Activated CD4-positive, alpha-beta T cell treated with anti-CD3 and anti-CD28 coated beads, Interleukin-2, amount 10 ng/mL, durations not matched to agents 7 days and 5 days (primary cell): ENCODE measurements around the gene XCL1. TPM values are rescaled to one million over a fixed set of nuclear protein-coding genes. Genes with fewer than 3 reads are reported as not detected.
"Not testable (repeated sequence)": the region's sequence is repeated elsewhere in the genome, so short reads cannot be mapped to it uniquely, and the experiment has no call there.

Experiments used
- CTCF ChIA-PET: fragments of 350-600 bp; sonication (Branson Sonifier 250); formaldehyde crosslinking; loops from one replicate; lab custom pipeline; 2021; ENCODE audit warnings: antibody characterized with exemption; lab: Charles Lee
- POLR2A ChIA-PET: fragments of 350-600 bp; sonication (Branson Sonifier 250); formaldehyde crosslinking; loops from one replicate; lab custom pipeline; 2021; ENCODE audit warnings: antibody characterized with exemption; lab: Charles Lee
- DNase-seq: peaks from one replicate; pipeline ENCODE4 v3.0.0-alpha.2; 2020
- H3K27ac Mint-ChIP-seq: one replicate; pipeline ENCODE4 v1.8.0; 2021; ENCODE audit warnings: mild to moderate bottlenecking, moderate library complexity, mixed read lengths
- H3K27me3 Mint-ChIP-seq: one replicate; pipeline ENCODE4 v1.8.0; 2021; ENCODE audit warnings: mixed read lengths
- H3K36me3 Mint-ChIP-seq: one replicate; pipeline ENCODE4 v1.8.0; 2021; ENCODE audit warnings: low read depth, mixed read lengths
- H3K4me1 Mint-ChIP-seq: one replicate; pipeline ENCODE4 v1.8.0; 2021; ENCODE audit warnings: mixed read lengths
- H3K4me3 Mint-ChIP-seq: one replicate; pipeline ENCODE4 v1.8.0; 2021; ENCODE audit warnings: mild to moderate bottlenecking, moderate library complexity, mixed read lengths
- H3K9me3 Mint-ChIP-seq: one replicate; pipeline ENCODE4 v1.8.0; 2021; ENCODE audit warnings: mixed read lengths
- total RNA-seq, 2 experiments: library from RNA; stranded (reverse); gene quantifications; one replicate each; pipeline ENCODE4 v1.2.3, GENCODE V29; 2021

Gene XCL1
- total RNA-seq, 2 experiments from 2014 or later, result 0.15 TPM; not detected in 1

DNA sequence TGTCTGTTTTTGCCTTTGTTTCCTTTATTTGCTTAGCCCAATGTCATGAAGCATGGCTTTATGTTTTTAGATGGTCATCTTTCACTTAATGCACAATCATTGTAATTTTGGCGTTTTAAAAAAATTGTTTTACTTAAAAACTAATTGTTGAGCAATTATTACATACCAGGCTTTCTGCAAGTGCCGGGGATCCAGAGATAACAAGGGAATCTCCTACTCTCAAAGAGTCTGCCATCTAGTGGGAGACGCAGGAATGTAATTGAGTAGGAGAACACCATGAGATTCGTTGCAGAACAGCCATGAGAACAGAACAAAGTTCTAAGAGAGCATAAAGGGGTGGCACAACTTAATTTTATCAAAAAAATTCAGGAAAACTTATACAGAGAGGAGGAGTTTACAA is 2.2 kb upstream of the XCL1 start:
- peak; percentile 23 for DNase-seq
- peaks cover 24% of the 10 kb centered on the region for H3K4me1 Mint-ChIP-seq
- CTCF ChIA-PET, result not testable (repeated sequence)

DNA sequence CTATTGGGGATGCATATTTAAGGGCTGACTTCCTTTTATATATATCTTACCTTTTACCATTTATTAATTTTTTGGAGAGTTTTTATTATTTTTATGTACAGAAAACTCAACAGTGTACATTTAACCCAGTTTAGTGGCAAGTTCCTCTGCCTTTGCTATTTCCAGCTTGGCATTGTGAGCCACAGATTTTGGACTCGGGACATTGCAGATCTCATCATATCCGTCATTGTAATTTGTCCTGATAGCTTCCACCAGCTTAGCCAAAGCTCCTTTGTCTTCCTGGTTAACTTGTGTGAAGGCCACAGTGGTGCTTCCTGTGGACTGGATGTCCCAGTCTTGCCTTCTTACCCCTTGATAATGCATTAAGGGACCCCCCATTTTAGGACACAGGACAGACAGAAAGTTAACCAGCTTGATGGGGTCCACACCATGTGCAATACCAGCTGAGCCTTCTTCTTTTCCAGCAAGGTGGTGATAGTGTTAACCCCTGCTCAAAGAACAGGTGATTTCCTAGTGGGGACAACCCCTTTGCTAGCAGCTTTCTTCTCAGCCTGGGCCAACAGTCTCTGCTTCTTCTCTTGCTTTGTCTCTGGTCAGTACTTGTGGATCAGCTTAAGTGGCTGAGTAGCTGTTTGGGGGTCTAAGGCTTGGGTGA is 2.3 kb downstream of the XCL1 start:
- POLR2A ChIA-PET, H3K27me3 Mint-ChIP-seq, H3K4me3 Mint-ChIP-seq, H3K9me3 Mint-ChIP-seq, H3K36me3 Mint-ChIP-seq, H3K27ac Mint-ChIP-seq, DNase-seq: not testable (repeated sequence)
- peaks cover 10% of the 10 kb centered on the region for H3K4me1 Mint-ChIP-seq
- CTCF ChIA-PET, result interaction anchor here (1.1 to 2.2 kb wide), 4 partner anchors 10 to 236 kb away, joined by 3 to 8 read pairs (median 5); no protein-coding TSS in a partner anchor

More for the DNA sequence above, 2.2 kb upstream of the XCL1 start:
- POLR2A ChIA-PET, H3K36me3 Mint-ChIP-seq, H3K9me3 Mint-ChIP-seq, H3K27ac Mint-ChIP-seq, H3K4me3 Mint-ChIP-seq, H3K27me3 Mint-ChIP-seq: not testable (repeated sequence)

DNA sequence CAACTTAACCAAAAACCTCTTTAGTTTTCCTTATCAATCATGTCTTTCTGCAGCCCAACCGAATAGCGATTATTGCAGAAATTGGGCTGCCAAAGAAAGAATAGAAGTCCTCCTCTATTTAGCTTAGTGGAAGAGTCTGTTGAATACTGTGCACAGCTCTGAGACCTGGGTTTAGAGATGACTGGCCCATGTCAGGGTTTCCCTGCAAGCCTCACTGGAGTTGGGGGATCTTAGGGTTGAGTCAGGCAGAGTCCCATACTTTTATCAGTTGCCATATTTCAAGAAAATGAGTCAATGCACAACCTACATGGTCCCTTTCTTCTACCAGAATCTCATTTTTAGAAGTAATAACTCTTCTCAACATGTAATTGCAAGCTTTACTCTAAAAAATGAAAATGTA is 3.9 kb downstream of the XCL1 start:
- ChIA-PET CTCF (interaction anchor here (0.5 kb wide), 1 partner anchor 375 kb away, joined by 3 read pairs; no protein-coding TSS in a partner anchor), POLR2A (interaction anchor here (0.6 kb wide), 1 partner anchor 30 kb away, joined by 3 read pairs; no protein-coding TSS in a partner anchor)
- H3K36me3 Mint-ChIP-seq, H3K27me3 Mint-ChIP-seq, H3K4me1 Mint-ChIP-seq, H3K4me3 Mint-ChIP-seq, H3K9me3 Mint-ChIP-seq, H3K27ac Mint-ChIP-seq, DNase-seq: not testable (repeated sequence)

DNA sequence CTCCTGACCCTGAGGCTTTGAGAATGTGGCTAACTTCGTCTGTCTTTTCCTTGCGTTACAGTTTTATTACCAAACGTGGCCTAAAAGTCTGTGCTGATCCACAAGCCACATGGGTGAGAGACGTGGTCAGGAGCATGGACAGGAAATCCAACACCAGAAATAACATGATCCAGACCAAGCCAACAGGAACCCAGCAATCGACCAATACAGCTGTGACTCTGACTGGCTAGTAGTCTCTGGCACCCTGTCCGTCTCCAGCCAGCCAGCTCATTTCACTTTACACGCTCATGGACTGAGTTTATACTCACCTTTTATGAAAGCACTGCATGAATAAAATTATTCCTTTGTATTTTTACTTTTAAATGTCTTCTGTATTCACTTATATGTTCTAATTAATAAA is 4.6 kb downstream of the XCL1 start:
- CTCF ChIA-PET, H3K27me3 Mint-ChIP-seq, H3K9me3 Mint-ChIP-seq, H3K27ac Mint-ChIP-seq, DNase-seq, H3K36me3 Mint-ChIP-seq, H3K4me1 Mint-ChIP-seq, POLR2A ChIA-PET, H3K4me3 Mint-ChIP-seq: not testable (repeated sequence)

DNA sequence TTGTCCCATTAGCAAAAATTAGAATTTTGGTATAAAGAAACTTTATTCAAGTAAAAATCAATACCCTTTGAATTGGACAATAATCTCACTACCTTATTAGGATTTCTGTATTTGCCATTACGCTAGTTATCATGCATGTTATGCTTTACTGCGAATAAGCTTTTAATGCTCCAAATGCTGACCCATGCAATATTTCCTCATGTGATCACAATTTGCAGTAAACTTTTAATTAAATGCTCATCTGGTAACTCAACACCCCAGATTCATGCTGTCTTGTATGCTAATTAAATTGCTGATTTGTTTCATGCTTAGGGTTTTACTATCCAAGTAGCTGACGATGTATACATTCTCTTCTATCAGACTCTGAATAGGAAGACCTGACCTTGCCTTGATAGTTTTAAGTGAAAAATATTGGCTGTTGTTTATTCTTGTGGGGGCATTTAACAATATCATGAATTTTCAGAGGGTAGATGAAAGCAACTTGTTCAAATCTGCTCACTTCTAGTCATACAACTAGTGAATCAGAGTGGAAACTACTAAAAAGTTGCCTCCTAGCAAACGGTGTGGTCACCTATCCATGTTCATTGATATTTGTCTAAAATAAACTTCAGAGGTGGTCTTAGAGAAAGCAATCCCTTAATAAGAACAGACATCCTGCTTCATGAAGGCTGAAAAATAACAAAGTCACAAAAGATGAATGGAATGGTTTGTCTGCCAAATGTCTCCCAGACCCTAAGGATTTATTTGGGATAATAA is 5.6 kb downstream of the XCL1 start:
- H3K27me3 Mint-ChIP-seq, result no peaks in the 10 kb centered on the region
- H3K4me1 Mint-ChIP-seq, result no peaks in the 10 kb centered on the region
- H3K27ac Mint-ChIP-seq, result no peak overlapping the region
- ChIA-PET POLR2A (no interaction called here), CTCF (interaction anchor here (0.8 to 2.6 kb wide), 3 partner anchors 24 to 145 kb away, joined by 3 to 7 read pairs (median 4); no protein-coding TSS in a partner anchor)
- H3K4me3 Mint-ChIP-seq, result no peak overlapping the region
- DNase-seq, result no peak
- no peaks in the 10 kb centered on the region for H3K36me3 Mint-ChIP-seq
- H3K9me3 Mint-ChIP-seq, result no peaks in the 10 kb centered on the region

DNA sequence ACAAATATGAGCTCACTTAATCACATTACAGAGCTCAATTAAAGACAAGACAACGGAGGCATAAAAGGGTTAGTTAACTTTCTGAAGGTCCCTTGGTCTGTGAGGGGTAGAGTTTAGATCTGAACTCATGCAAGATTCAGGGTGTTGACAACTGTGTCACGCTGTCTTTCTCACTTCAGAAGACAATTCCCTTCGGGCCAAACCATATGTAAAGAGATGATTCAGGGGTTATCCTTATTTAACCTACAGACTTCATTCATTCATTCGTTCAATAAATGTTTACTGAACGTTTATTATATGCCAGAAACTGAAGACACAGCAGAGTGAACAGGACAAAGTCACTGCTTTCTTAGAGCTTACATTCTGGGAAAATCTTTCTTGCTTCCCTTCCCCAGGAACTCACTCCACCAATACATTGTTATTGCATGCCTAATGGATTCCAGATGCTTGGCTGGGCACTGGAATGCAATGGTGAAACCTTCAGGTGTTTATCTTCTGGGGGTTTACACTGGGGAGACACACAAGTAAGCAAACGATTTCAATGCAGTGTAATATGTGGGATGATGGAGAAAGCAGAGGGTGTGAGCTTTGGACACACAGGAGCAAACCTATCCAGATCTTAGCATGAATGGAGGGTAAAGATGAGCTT is 6.4 kb downstream of the XCL1 start:
- no peaks in the 10 kb centered on the region for H3K27me3 Mint-ChIP-seq
- H3K4me3 Mint-ChIP-seq, result no peak overlapping the region
- no peak overlapping the region for H3K27ac Mint-ChIP-seq
- H3K36me3 Mint-ChIP-seq, result peaks cover 5% of the 10 kb centered on the region
- H3K4me1 Mint-ChIP-seq, result no peaks in the 10 kb centered on the region
- ChIA-PET POLR2A (no interaction called here), CTCF (interaction anchor here (0.8 to 2.6 kb wide), 3 partner anchors 23 to 146 kb away, joined by 3 to 7 read pairs (median 4); no protein-coding TSS in a partner anchor)
- no peak for DNase-seq
- H3K9me3 Mint-ChIP-seq, result peaks cover 6% of the 10 kb centered on the region

DNA sequence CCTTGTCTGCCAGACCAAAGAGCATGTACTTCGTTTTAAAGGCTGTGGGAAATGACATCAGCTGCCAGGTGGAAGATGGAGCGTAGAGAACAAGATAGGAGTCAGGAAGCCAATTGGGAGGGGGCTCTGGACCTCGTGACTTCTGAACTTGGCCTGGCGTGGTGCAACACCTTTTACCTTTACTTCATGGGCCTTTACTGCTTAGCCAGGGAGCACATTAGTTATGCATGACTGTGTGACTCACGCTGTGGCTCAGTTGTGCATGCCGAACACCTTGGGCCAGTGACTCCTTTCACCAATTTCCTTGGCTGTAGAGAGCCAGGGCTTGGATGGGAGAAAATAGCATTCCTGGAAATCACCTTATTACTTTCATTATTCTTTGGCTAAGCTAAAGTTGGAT is 7.2 kb downstream of the XCL1 start:
- Mint-ChIP-seq H3K9me3 (peaks cover 6% of the 10 kb centered on the region), H3K4me1 (no peaks in the 10 kb centered on the region), H3K36me3 (peaks cover 5% of the 10 kb centered on the region), H3K27me3 (no peaks in the 10 kb centered on the region), H3K27ac (no peak overlapping the region), H3K4me3 (no peak overlapping the region)
- CTCF ChIA-PET, result interaction anchor here (2.6 kb wide), 1 partner anchor 140 kb away, joined by 7 read pairs; no protein-coding TSS in a partner anchor
- POLR2A ChIA-PET, result no interaction called here
- DNase-seq, result no peak

DNA sequence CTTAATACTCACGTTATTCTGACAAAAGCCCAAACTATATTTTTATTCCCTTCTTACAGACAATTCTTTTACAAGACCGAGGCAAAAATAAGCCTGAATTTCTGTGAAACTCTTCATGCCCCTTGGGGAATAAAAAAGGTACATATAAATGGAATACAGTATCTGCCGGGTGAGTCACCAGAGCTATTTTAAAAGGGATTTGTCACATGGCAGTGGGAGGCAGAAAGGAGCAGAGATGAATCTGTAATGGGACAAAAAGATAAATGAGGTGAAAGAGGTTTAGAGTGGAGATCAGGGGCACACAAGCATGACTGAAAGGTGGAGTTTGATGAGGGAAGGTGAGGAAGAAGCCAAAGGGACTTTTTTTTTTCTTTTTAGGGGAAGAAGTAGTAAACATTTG is 8.8 kb downstream of the XCL1 start:
- no peaks in the 10 kb centered on the region for H3K4me1 Mint-ChIP-seq
- H3K4me3 Mint-ChIP-seq, result no peak overlapping the region
- CTCF ChIA-PET, result interaction anchor here (0.7 to 1.7 kb wide), 4 partner anchors 14 to 146 kb away, joined by 3 to 5 read pairs (median 4); no protein-coding TSS in a partner anchor
- H3K27me3 Mint-ChIP-seq, result no peaks in the 10 kb centered on the region
- POLR2A ChIA-PET, result no interaction called here
- H3K36me3 Mint-ChIP-seq, result peaks cover 5% of the 10 kb centered on the region
- H3K9me3 Mint-ChIP-seq, result peaks cover 6% of the 10 kb centered on the region
- DNase-seq, result no peak
- no peak overlapping the region for H3K27ac Mint-ChIP-seq

DNA sequence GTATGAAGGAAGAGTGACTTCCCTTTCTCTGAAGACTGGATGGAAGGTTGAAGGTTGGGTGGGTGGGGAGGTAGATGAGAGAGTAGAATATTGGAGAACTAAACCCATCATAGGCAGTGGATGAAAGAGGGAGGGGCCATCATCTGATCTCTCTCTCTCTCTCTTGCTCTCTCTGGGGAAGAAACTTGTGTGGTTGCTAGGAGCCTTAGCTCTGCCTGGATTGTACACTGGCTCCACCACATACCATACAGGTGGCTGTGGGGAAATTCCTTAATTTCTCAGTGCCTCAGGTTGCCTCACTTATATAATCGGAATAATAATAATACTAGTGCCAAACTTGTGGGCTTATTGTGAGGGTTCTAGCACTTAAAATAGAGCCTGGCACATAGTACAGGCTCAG is 9.5 kb downstream of the XCL1 start:
- POLR2A ChIA-PET, result no interaction called here
- Mint-ChIP-seq H3K4me3 (no peak overlapping the region), H3K36me3 (peaks cover 5% of the 10 kb centered on the region), H3K27me3 (peaks cover under 1% of the 10 kb centered on the region), H3K9me3 (peaks cover 6% of the 10 kb centered on the region), H3K4me1 (no peaks in the 10 kb centered on the region), H3K27ac (no peak overlapping the region)
- CTCF ChIA-PET, result interaction anchor here (1.3 kb wide), 1 partner anchor 147 kb away, joined by 4 read pairs; no protein-coding TSS in a partner anchor
- no peak for DNase-seq

DNA sequence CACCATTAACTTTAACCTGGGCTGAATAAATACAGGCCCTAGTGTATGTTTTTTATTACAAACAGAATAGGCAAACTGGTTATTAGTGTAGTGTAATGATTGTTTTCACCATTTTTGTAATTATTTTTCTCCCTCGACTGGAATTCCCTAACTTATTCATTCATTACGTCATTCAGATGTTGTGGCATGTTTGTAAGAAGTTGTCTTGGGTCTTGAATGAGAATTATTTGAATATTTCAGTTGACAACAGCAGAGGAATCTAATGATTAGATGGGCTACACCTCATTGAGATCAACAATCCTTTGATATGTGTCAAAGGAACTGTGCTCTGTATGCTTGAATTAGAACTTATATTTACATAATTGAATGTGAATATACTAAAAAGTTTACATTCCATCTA is 12.8 kb downstream of the XCL1 start:
- Mint-ChIP-seq H3K27me3 (peaks cover 2% of the 10 kb centered on the region), H3K36me3 (peaks cover 5% of the 10 kb centered on the region), H3K4me1 (no peaks in the 10 kb centered on the region), H3K4me3 (no peak overlapping the region), H3K9me3 (peaks cover 6% of the 10 kb centered on the region), H3K27ac (no peak overlapping the region)
- no peak for DNase-seq
- CTCF ChIA-PET, result no interaction called here
- POLR2A ChIA-PET, result no interaction called here

DNA sequence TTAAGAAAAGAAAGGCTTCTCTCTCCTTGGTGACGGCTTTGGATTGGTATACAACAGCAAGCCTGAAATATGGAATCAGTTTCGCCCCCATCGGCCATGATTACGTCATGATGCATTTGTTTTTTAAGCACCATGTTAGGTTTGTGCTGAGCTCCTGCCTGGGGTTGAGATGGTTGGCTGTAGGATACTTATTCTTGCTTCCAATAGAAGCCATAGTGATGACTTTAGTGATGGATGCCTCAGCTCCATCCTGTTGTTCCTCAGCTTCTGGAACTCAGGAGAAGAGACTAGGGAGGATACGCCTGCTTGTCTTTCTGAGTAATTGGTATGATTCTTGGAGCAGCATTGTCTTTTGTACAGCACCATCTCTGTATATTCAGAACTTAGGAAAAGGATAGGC is 14.7 kb downstream of the XCL1 start:
- CTCF ChIA-PET, result interaction anchor here (1.5 kb wide), 1 partner anchor 13 kb away, joined by 6 read pairs; no protein-coding TSS in a partner anchor
- Mint-ChIP-seq H3K27me3 (peaks cover 2% of the 10 kb centered on the region), H3K27ac (no peak overlapping the region), H3K36me3 (peaks cover 5% of the 10 kb centered on the region), H3K4me1 (no peaks in the 10 kb centered on the region), H3K9me3 (peaks cover 6% of the 10 kb centered on the region), H3K4me3 (no peak overlapping the region)
- DNase-seq, result no peak
- POLR2A ChIA-PET, result no interaction called here

DNA sequence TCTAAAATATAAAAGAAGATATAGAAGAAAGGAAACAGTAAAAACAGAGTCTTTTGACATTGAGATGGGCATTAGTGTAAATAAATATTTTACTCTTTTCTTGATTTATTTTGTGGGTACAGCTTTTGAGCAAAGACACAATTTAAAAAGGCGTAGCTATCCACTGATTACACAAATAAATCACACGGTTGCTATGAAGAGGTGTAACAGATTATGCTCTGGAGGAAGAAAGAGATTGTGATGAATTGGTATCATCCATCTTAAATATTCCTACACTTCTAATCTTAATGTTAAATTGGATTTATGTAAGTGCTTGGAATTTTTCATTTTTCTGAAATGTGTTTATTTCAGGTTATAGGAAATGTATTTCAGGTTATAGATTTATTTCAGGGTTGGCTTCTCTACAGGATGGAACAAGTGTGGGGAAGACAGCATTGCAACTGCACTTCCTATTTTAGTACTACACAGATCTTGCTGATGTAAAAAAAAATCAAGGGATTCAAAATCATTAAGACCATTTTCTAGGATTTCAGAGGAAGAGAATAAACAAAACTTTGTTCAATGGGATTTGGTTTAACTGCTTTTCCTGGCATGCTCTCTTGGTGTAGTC is 15.3 kb downstream of the XCL1 start:
- DNase-seq, result no peak
- ChIA-PET CTCF (interaction anchor here (1.5 kb wide), 1 partner anchor 12 kb away, joined by 6 read pairs; no protein-coding TSS in a partner anchor), POLR2A (no interaction called here)
- Mint-ChIP-seq H3K27ac (no peak overlapping the region), H3K4me3 (no peak overlapping the region), H3K4me1 (no peaks in the 10 kb centered on the region), H3K27me3 (peaks cover 2% of the 10 kb centered on the region), H3K9me3 (peaks cover 6% of the 10 kb centered on the region), H3K36me3 (peaks cover 5% of the 10 kb centered on the region)
